Skeletal muscle satellite cell (primary cell): ENCODE measurements around the gene ROCK2.
"Not testable (repeated sequence)": the region's sequence is repeated elsewhere in the genome, so short reads cannot be mapped to it uniquely, and the experiment has no call there.

Source experiments
- H3K27me3 ChIP-seq: 2 replicates; pipeline ENCODE4 v1.7.0; 2013; ENCODE audit warnings: low read length; ENCODE audit not compliant: control insufficient read depth, insufficient read depth
- H3K36me3 ChIP-seq: 2 replicates; pipeline ENCODE4 v1.7.0; 2013; ENCODE audit warnings: mild to moderate bottlenecking, control low read depth, low read length; ENCODE audit not compliant: insufficient read depth
- H3K4me1 ChIP-seq: 2 replicates; pipeline ENCODE4 v1.7.0; 2013; ENCODE audit warnings: low read length; ENCODE audit not compliant: control insufficient read depth, insufficient read depth
- H3K4me2 ChIP-seq: 2 replicates; pipeline ENCODE4 v1.7.0; 2013; ENCODE audit warnings: mild to moderate bottlenecking, low read length
- H3K4me3 ChIP-seq: 2 replicates; pipeline ENCODE4 v1.7.0; 2013; ENCODE audit warnings: low read length
- H3K9ac ChIP-seq: 2 replicates; pipeline ENCODE4 v1.7.0; 2013; ENCODE audit warnings: mild to moderate bottlenecking, low read depth, low read length, moderate library complexity
- H3K9me3 ChIP-seq: replicated peaks from 2 replicates; pipeline ENCODE4 v1.7.0; 2013; ENCODE audit warnings: mild to moderate bottlenecking, control low read depth, low read length

The ROCK2 gene

DNA sequence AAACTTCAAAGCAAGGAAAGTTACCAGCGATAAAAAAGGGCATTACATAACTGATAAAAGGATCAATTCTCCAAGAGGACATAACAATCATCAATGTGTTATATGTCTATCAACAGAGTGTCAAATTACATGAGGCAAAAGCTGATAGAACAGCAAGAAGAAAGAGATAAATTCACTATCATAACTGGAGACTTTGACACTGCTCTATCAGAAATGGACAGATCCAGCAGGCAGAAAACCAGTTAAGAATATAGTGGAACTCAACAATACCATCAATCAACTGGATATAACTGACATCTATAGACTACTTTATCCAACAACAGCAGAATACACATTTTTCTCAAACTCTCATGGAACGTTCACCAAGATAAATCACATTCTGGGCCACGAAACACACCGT is 65.0 kb downstream of the ROCK2 start:
- Histone ChIP-seq H3K36me3 (peaks cover 25% of the 10 kb centered on the region), H3K4me2 (no peak overlapping the region), H3K27me3 (no peaks in the 10 kb centered on the region), H3K9me3 (no peaks in the 10 kb centered on the region), H3K9ac (no peak overlapping the region), H3K4me1 (no peaks in the 10 kb centered on the region), H3K4me3 (no peak overlapping the region)

DNA sequence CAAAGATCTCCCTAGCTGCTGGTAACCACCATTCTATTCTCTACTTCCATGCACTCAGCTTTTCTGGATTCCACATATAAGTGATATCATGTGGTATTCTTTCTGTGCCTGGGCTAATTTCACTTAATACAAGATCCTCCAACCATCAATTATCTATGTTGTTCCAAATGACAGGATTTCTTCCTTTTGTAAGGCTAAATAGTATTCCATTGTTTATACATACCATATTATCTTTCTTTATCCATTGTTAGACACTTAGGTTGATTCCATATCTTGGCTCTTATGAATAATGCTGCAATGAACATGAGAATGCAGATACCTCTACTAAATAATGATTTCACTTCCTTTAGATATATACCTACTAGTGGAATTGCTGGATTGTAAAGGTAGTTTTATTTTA is 66.2 kb downstream of the ROCK2 start:
- H3K36me3 ChIP-seq, result peaks cover 16% of the 10 kb centered on the region
- H3K27me3 ChIP-seq, result no peaks in the 10 kb centered on the region
- H3K4me3 ChIP-seq, result no peak overlapping the region
- H3K9ac ChIP-seq, result no peak overlapping the region
- H3K4me1 ChIP-seq, result peaks cover under 1% of the 10 kb centered on the region
- H3K9me3 ChIP-seq, result no peaks in the 10 kb centered on the region
- no peak overlapping the region for H3K4me2 ChIP-seq

DNA sequence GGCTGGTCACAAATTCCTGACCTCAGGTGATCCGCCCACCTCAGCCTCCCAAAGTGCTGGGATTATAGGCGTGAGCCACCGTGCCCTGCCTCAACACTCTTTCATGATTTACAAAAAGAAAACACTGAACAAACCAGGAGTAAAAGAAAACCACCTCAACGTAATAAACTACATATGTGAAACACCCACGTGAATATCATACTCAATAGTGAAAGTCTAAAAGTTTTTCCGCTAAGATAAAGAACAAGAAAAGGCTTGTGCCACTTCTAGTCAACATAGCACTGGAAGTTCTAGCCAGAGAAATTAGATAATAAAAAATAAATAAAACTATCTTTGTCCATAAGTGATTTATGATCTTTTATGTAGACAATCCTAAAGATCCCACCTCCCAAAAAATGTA is 68.5 kb downstream of the ROCK2 start:
- Histone ChIP-seq H3K4me3 (no peak overlapping the region), H3K4me1 (peaks cover 13% of the 10 kb centered on the region), H3K4me2 (no peak overlapping the region), H3K9ac (no peak overlapping the region), H3K27me3 (no peaks in the 10 kb centered on the region), H3K9me3 (no peaks in the 10 kb centered on the region), H3K36me3 (peaks cover 20% of the 10 kb centered on the region)

DNA sequence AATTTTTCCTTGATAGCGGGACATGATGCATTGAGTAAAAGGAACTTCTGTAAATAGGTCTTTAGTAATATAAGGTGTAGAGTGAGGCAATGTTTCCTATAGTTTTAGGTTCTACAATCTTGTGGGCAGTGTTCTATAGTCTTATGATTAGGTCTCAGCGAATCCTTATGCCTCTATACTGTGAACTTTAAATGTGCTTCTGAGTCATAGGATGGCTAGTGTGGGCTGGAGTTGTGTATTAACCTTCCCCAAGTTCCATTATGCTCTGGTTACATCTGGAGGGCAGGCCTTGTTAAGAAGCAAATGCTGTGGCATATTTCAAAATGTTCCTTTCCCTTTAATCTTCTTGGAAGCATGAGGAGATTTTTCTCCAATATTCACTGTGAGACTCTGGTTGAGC is 73.5 kb downstream of the ROCK2 start:
- peaks cover 5% of the 10 kb centered on the region for H3K36me3 ChIP-seq
- H3K9ac ChIP-seq, result no peak overlapping the region
- peaks cover 13% of the 10 kb centered on the region for H3K4me1 ChIP-seq
- no peaks in the 10 kb centered on the region for H3K27me3 ChIP-seq
- no peak overlapping the region for H3K4me2 ChIP-seq
- no peak overlapping the region for H3K4me3 ChIP-seq
- no peaks in the 10 kb centered on the region for H3K9me3 ChIP-seq

DNA sequence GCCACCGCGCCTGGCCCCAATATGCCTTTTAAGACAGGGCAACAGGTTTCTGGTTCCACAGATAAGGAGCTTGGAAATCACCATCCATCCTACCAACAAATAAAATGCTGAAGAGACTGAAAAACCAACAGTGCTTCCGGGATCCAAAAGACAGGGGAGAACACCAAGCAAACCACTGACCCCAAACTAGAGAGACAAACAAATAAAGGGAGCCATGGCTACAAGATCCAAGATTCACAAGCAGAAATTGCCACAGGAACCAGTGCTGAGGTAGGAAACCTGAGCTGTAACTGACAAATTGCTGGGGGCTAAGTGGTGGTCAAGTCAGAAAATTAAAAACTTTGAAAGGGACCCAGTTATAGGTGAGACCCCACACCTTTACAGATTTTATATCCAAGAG is 76.5 kb downstream of the ROCK2 start:
- Histone ChIP-seq H3K36me3 (peaks cover 5% of the 10 kb centered on the region), H3K4me2 (no peak overlapping the region), H3K4me3 (no peak overlapping the region), H3K4me1 (peaks cover 10% of the 10 kb centered on the region), H3K9ac (no peak overlapping the region), H3K9me3 (no peaks in the 10 kb centered on the region), H3K27me3 (no peaks in the 10 kb centered on the region)

DNA sequence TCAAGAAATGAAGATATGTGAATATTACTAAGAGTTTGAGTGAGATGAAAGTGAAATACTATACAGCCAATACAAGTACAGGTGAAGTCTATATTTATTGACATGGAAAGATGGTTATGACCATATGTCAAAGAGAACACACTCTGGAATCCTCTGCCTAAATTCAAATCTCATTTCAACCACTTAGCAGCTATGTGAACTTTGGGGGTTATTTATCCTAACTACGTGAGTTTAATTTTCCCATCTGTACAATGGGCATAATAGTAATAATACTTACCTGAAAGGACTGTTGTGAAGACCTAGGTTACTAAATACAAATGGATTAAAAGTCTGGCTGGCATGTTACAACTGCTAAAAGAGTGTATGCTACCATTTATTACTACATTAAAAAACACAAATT is 79.6 kb downstream of the ROCK2 start:
- H3K9me3 ChIP-seq, result no peaks in the 10 kb centered on the region
- no peak overlapping the region for H3K4me3 ChIP-seq
- no peak overlapping the region for H3K4me2 ChIP-seq
- no peaks in the 10 kb centered on the region for H3K4me1 ChIP-seq
- no peak overlapping the region for H3K9ac ChIP-seq
- no peaks in the 10 kb centered on the region for H3K36me3 ChIP-seq
- H3K27me3 ChIP-seq, result no peaks in the 10 kb centered on the region

DNA sequence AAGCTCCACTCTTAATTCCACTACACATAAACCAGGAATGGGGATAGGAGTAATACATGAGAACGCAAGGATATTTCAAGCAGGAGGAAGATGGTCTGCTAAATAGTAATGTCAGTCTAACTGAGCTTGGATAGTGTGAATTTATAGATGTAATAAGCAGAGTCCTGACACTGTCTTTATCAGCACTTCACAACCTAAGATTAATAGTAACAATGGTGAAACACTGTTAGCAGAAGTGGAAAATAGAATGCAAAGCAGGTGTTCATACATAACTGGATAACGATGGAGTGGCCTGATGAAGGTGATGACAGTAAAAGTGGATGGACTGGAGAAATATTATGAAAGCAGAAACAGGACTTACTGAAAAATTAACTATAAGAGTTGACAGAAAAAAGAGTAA is 80.4 kb downstream of the ROCK2 start:
- no peak overlapping the region for H3K9ac ChIP-seq
- H3K36me3 ChIP-seq, result no peaks in the 10 kb centered on the region
- no peaks in the 10 kb centered on the region for H3K4me1 ChIP-seq
- H3K27me3 ChIP-seq, result no peaks in the 10 kb centered on the region
- H3K9me3 ChIP-seq, result no peaks in the 10 kb centered on the region
- H3K4me2 ChIP-seq, result no peak overlapping the region
- H3K4me3 ChIP-seq, result no peak overlapping the region

DNA sequence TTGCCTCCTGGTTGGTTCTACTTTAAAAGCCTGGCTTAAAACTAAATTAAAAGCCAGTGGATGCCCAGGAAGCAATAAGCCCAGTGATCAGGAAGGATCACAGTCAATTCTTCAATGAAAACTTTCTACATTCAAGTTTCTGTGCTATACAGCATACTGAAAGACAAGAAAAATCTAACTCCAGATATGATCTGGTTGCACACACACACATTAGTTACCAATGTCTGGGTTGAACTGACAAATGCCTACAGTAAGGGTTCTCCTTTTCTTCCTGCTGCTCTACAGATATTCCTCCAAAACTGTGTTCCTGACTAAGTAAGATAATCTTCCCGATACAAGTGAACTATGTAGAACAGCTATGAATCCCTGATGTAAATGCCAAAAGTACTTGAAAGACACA is 81.3 kb downstream of the ROCK2 start:
- Histone ChIP-seq H3K4me3 (no peak overlapping the region), H3K27me3 (no peaks in the 10 kb centered on the region), H3K9me3 (no peaks in the 10 kb centered on the region)

DNA sequence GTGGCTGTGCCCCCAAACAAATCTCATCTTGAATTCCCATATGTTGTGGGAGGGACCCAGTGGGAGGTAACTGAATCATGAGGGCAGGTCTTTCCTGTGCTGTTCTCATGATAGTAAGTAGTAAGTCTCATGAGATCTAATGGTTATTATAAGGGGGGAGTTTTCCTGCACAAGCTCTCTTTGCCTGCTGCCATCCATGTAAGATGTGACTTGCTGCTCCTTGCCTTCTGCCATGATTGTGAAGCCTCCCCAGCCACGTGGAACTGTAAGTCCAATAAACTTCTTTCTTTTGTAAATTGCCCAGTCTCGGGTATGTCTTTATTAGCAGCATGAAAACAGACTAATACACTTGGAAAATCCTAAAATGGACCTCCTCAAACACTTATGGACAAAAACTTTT is 82.0 kb downstream of the ROCK2 start:
- not testable (repeated sequence) for H3K4me2 ChIP-seq, H3K9ac ChIP-seq, H3K9me3 ChIP-seq, H3K4me3 ChIP-seq, H3K36me3 ChIP-seq, H3K4me1 ChIP-seq, H3K27me3 ChIP-seq

More for the DNA sequence above, 81.3 kb downstream of the ROCK2 start:
- Histone ChIP-seq H3K9ac (no peak overlapping the region), H3K4me2 (no peak overlapping the region), H3K36me3 (no peaks in the 10 kb centered on the region), H3K4me1 (no peaks in the 10 kb centered on the region)

DNA sequence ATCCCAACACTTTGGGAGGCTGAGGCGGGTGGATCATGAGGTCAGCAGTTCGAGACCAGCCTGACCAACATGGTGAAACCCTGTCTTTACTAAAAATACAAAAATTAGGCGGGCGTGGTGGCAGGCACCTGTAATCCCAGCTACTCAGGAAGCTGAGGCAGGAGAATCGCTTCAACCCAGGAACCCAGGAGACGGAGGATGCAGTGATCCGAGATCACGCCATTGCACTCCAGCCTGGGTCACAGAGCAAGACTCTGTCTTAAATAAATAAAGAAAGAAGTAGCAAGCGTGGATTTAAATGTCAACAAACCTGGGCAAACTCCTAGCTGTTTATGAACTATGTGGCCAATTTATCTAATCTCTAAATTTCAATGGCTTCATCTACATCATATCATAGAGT is 82.9 kb downstream of the ROCK2 start:
- H3K4me1 ChIP-seq, H3K4me3 ChIP-seq, H3K9ac ChIP-seq, H3K4me2 ChIP-seq, H3K27me3 ChIP-seq, H3K9me3 ChIP-seq, H3K36me3 ChIP-seq: not testable (repeated sequence)

DNA sequence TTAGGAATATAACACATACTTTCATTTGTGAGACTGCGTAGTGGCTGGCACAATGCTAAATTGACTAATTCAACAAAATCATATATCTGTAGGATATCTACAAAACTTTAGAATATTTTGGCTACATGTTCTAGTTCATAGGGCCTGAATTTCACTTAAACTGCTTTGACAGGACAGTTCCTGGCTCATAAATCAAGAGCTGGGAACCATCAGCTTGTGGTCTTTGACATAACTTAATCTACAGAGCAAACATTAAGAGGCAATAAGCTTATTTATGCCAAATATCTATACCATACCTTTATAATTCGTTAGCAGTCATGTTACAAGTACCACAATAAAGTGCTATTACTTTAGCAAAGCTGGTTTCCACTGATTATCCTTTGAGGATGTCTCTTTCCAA is 83.5 kb downstream of the ROCK2 start:
- H3K4me3 ChIP-seq, result no peak overlapping the region
- H3K4me2 ChIP-seq, result no peak overlapping the region
- no peaks in the 10 kb centered on the region for H3K9me3 ChIP-seq
- no peaks in the 10 kb centered on the region for H3K27me3 ChIP-seq
- H3K36me3 ChIP-seq, result peaks cover 7% of the 10 kb centered on the region
- H3K9ac ChIP-seq, result no peak overlapping the region
- H3K4me1 ChIP-seq, result no peaks in the 10 kb centered on the region

DNA sequence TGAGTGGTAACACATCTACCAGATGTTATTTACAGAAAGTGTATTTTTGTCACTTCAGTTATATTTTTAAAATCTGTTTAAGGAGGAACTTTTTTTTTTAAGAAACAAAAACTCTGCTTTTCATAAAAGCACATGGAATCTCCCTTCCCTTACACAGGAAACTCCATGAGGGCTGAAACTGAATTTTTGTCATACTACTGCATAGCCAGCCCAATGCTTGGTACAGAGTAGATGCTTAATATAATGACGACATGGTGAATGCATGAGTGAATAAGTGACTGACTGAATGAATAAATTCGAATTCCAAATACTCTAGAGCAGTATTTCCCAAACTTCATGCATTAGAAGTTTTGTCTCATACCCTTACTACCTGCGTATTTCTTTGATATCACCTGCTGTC is 86.5 kb downstream of the ROCK2 start:
- H3K36me3 ChIP-seq, result peaks cover 7% of the 10 kb centered on the region
- no peaks in the 10 kb centered on the region for H3K9me3 ChIP-seq
- H3K27me3 ChIP-seq, result no peaks in the 10 kb centered on the region
- H3K4me1 ChIP-seq, result peaks cover 3% of the 10 kb centered on the region
- H3K4me2 ChIP-seq, result no peak overlapping the region
- H3K4me3 ChIP-seq, result no peak overlapping the region
- H3K9ac ChIP-seq, result no peak overlapping the region

DNA sequence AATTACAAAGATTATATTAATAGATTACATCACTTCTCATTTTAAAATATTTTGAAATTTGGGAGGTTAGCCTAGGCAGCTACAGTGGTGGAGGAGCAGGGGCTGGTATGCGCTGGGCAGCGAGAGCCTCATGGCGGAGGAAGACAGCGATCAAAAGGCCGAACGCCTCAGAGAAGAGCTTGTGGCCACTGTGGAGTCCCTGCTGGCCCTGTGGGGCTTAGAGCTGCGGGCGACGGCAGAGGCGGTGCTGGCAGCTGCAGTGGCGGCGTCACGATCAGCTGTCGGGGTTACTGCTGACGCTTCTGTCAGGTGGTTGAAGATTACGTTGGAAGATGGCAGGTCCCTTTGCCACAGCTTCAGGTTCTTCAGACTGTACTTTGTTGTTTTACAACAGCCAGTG is 87.4 kb downstream of the ROCK2 start:
- no peak overlapping the region for H3K4me2 ChIP-seq
- no peak overlapping the region for H3K4me3 ChIP-seq
- H3K27me3 ChIP-seq, result no peaks in the 10 kb centered on the region
- no peak overlapping the region for H3K9ac ChIP-seq
- H3K4me1 ChIP-seq, result peaks cover 3% of the 10 kb centered on the region
- no peaks in the 10 kb centered on the region for H3K9me3 ChIP-seq
- peaks cover 7% of the 10 kb centered on the region for H3K36me3 ChIP-seq
